ENCODE measurements around the gene TMEM263.
A peak's percentile ranks its signal among the peaks of the same experiment; 100 is the strongest.

TMEM263 gene

GRCh38 chr12:106950591-106950990, 5.1 kb upstream of the TMEM263 start:
- Histone ChIP-seq H3K4me3 (ENCODE audit: low read depth, low read length) (no peak overlapping the region), H3K27me3 (ENCODE audit: control insufficient read depth, insufficient read depth, low read length) (peaks cover 6% of the 10 kb centered on the region; the same call in 1 of the 2 replicates), H3K9me3 (ENCODE audit: control insufficient read depth, insufficient read depth, low read length) (peaks cover 8% of the 10 kb centered on the region; the same call in 1 of the 2 replicates), H3K4me1 (ENCODE audit: control insufficient read depth, insufficient read depth, low read length) (no peaks in the 10 kb centered on the region), H3K9ac (ENCODE audit: low read depth, low read length) (no peak overlapping the region), H3K27ac (ENCODE audit: low read depth, low read length) (no peak overlapping the region), H3K36me3 (ENCODE audit: control insufficient read depth, insufficient read depth, low read length) (no peaks in the 10 kb centered on the region)

- no peaks in the 10 kb centered on the region for H3K9me3 ChIP-seq (ENCODE audit: control insufficient read depth, insufficient read depth, low read length)
- H3K27me3 ChIP-seq (ENCODE audit: control insufficient read depth, insufficient read depth, low read length) = peaks cover 6% of the 10 kb centered on the region; the same call in 1 of the 2 replicates
- H3K4me3 ChIP-seq (ENCODE audit: low read depth, low read length) = no peak overlapping the region
- peaks cover 6% of the 10 kb centered on the region; the same call in 1 of the 2 replicates for H3K4me1 ChIP-seq (ENCODE audit: control insufficient read depth, insufficient read depth, low read length)
- H3K27ac ChIP-seq (ENCODE audit: low read depth, low read length) = no peak overlapping the region
- no peak overlapping the region for H3K9ac ChIP-seq (ENCODE audit: low read depth, low read length)
- no peaks in the 10 kb centered on the region for H3K36me3 ChIP-seq (ENCODE audit: control insufficient read depth, insufficient read depth, low read length)
Measured at GRCh38 chr12:106953352-106954250, 2.1 kb upstream of the TMEM263 start.

GRCh38 chr12:106954462-106955376, 988 bp upstream of the TMEM263 start:
- Histone ChIP-seq H3K9ac (ENCODE audit: low read depth, low read length) (no peak overlapping the region), H3K27ac (ENCODE audit: low read depth, low read length) (peak overlapping the region; percentile 95), H3K27me3 (ENCODE audit: control insufficient read depth, insufficient read depth, low read length) (peaks cover 6% of the 10 kb centered on the region; the same call in 1 of the 2 replicates), H3K36me3 (ENCODE audit: control insufficient read depth, insufficient read depth, low read length) (no peaks in the 10 kb centered on the region), H3K9me3 (ENCODE audit: control insufficient read depth, insufficient read depth, low read length) (no peaks in the 10 kb centered on the region), H3K4me3 (ENCODE audit: low read depth, low read length) (peak overlapping the region; percentile 92), H3K4me1 (ENCODE audit: control insufficient read depth, insufficient read depth, low read length) (peaks cover 6% of the 10 kb centered on the region; the same call in 1 of the 2 replicates)

- Histone ChIP-seq H3K27me3 (ENCODE audit: control insufficient read depth, insufficient read depth, low read length) (peaks cover 6% of the 10 kb centered on the region; the same call in 1 of the 2 replicates), H3K27ac (ENCODE audit: low read depth, low read length) (peak overlapping the region; percentile 95), H3K4me1 (ENCODE audit: control insufficient read depth, insufficient read depth, low read length) (peaks cover 6% of the 10 kb centered on the region; the same call in 1 of the 2 replicates), H3K36me3 (ENCODE audit: control insufficient read depth, insufficient read depth, low read length) (0 out of 2 replicates have a peak, but pooled peaks cover 3% of the 10 kb centered on the region), H3K9ac (ENCODE audit: low read depth, low read length) (peak overlapping the region; percentile 90), H3K4me3 (ENCODE audit: low read depth, low read length) (peak overlapping the region; percentile 92), H3K9me3 (ENCODE audit: control insufficient read depth, insufficient read depth, low read length) (no peaks in the 10 kb centered on the region)
Measured at GRCh38 chr12:106956048-106956578, 406 bp downstream of the TMEM263 start.

GRCh38 chr12:106957583-106957982, 1.9 kb downstream of the TMEM263 start:
- no peaks in the 10 kb centered on the region for H3K9me3 ChIP-seq (ENCODE audit: control insufficient read depth, insufficient read depth, low read length)
- H3K4me3 ChIP-seq (ENCODE audit: low read depth, low read length) = peak overlapping the region; percentile 92
- H3K36me3 ChIP-seq (ENCODE audit: control insufficient read depth, insufficient read depth, low read length) = 0 out of 2 replicates have a peak, but pooled peaks cover 3% of the 10 kb centered on the region
- H3K27me3 ChIP-seq (ENCODE audit: control insufficient read depth, insufficient read depth, low read length) = peaks cover 6% of the 10 kb centered on the region; the same call in 1 of the 2 replicates
- H3K9ac ChIP-seq (ENCODE audit: low read depth, low read length) = no peak overlapping the region
- H3K27ac ChIP-seq (ENCODE audit: low read depth, low read length) = no peak overlapping the region
- peaks cover 6% of the 10 kb centered on the region; the same call in 1 of the 2 replicates for H3K4me1 ChIP-seq (ENCODE audit: control insufficient read depth, insufficient read depth, low read length)

GRCh38 chr12:106960443-106960842, 4.7 kb downstream of the TMEM263 start:
- Histone ChIP-seq H3K36me3 (ENCODE audit: control insufficient read depth, insufficient read depth, low read length) (0 out of 2 replicates have a peak, but pooled peaks cover 3% of the 10 kb centered on the region), H3K27ac (ENCODE audit: low read depth, low read length) (no peak overlapping the region), H3K9me3 (ENCODE audit: control insufficient read depth, insufficient read depth, low read length) (no peaks in the 10 kb centered on the region), H3K27me3 (ENCODE audit: control insufficient read depth, insufficient read depth, low read length) (no peaks in the 10 kb centered on the region), H3K9ac (ENCODE audit: low read depth, low read length) (no peak overlapping the region), H3K4me3 (ENCODE audit: low read depth, low read length) (no peak overlapping the region), H3K4me1 (ENCODE audit: control insufficient read depth, insufficient read depth, low read length) (peaks cover 6% of the 10 kb centered on the region; the same call in 1 of the 2 replicates)

- Histone ChIP-seq H3K27ac (ENCODE audit: low read depth, low read length) (no peak overlapping the region), H3K9ac (ENCODE audit: low read depth, low read length) (no peak overlapping the region), H3K4me1 (ENCODE audit: control insufficient read depth, insufficient read depth, low read length) (peaks cover 4% of the 10 kb centered on the region; the same call in 1 of the 2 replicates), H3K36me3 (ENCODE audit: control insufficient read depth, insufficient read depth, low read length) (0 out of 2 replicates have a peak, but pooled peaks cover 3% of the 10 kb centered on the region), H3K4me3 (ENCODE audit: low read depth, low read length) (no peak overlapping the region), H3K27me3 (ENCODE audit: control insufficient read depth, insufficient read depth, low read length) (no peaks in the 10 kb centered on the region), H3K9me3 (ENCODE audit: control insufficient read depth, insufficient read depth, low read length) (no peaks in the 10 kb centered on the region)
Measured at GRCh38 chr12:106962286-106962685, 6.6 kb downstream of the TMEM263 start.

- Histone ChIP-seq H3K9me3 (ENCODE audit: control insufficient read depth, insufficient read depth, low read length) (no peaks in the 10 kb centered on the region), H3K36me3 (ENCODE audit: control insufficient read depth, insufficient read depth, low read length) (peaks cover 13% of the 10 kb centered on the region; the same call in 1 of the 2 replicates), H3K27me3 (ENCODE audit: control insufficient read depth, insufficient read depth, low read length) (no peaks in the 10 kb centered on the region), H3K4me1 (ENCODE audit: control insufficient read depth, insufficient read depth, low read length) (no peaks in the 10 kb centered on the region), H3K4me3 (ENCODE audit: low read depth, low read length) (no peak overlapping the region), H3K27ac (ENCODE audit: low read depth, low read length) (no peak overlapping the region), H3K9ac (ENCODE audit: low read depth, low read length) (no peak overlapping the region)
Measured at GRCh38 chr12:106964526-106964925, 8.8 kb downstream of the TMEM263 start.

GRCh38 chr12:106971065-106971464, 15.4 kb downstream of the TMEM263 start:
- Histone ChIP-seq H3K36me3 (ENCODE audit: control insufficient read depth, insufficient read depth, low read length) (peaks cover 21% of the 10 kb centered on the region), H3K4me1 (ENCODE audit: control insufficient read depth, insufficient read depth, low read length) (no peaks in the 10 kb centered on the region), H3K27ac (ENCODE audit: low read depth, low read length) (no peak overlapping the region)

GRCh38 chr12:106973545-106973944, 17.8 kb downstream of the TMEM263 start:
- no peaks in the 10 kb centered on the region for H3K4me1 ChIP-seq (ENCODE audit: control insufficient read depth, insufficient read depth, low read length)
- no peak overlapping the region for H3K27ac ChIP-seq (ENCODE audit: low read depth, low read length)
- H3K4me3 ChIP-seq (ENCODE audit: low read depth, low read length) = no peak overlapping the region
- H3K9ac ChIP-seq (ENCODE audit: low read depth, low read length) = no peak overlapping the region
- no peaks in the 10 kb centered on the region for H3K9me3 ChIP-seq (ENCODE audit: control insufficient read depth, insufficient read depth, low read length)
- H3K36me3 ChIP-seq (ENCODE audit: control insufficient read depth, insufficient read depth, low read length) = peaks cover 14% of the 10 kb centered on the region
- H3K27me3 ChIP-seq (ENCODE audit: control insufficient read depth, insufficient read depth, low read length) = no peaks in the 10 kb centered on the region

More at GRCh38 chr12:106971065-106971464, 15.4 kb downstream of the TMEM263 start:
- Histone ChIP-seq H3K27me3 (ENCODE audit: control insufficient read depth, insufficient read depth, low read length) (no peaks in the 10 kb centered on the region), H3K9me3 (ENCODE audit: control insufficient read depth, insufficient read depth, low read length) (no peaks in the 10 kb centered on the region), H3K4me3 (ENCODE audit: low read depth, low read length) (no peak overlapping the region), H3K9ac (ENCODE audit: low read depth, low read length) (no peak overlapping the region)
